Caco-2 (cell line): ENCODE results near the gene ANTXR2. TPM values are rescaled to one million over a fixed set of nuclear protein-coding genes. Genes with fewer than 3 reads are reported as not detected.

Experiments used
- BruUV-seq: library from RNA; stranded (reverse); fragments of 400-500 nt; replicated peaks from 2 replicates; lab custom pipeline; 2021; lab: Mats Ljungman, UMichigan
- CTCF ChIA-PET: fragments of 300-600 bp; sonication (Branson Sonifier 250); formaldehyde crosslinking; loops from one replicate; lab custom pipeline; 2022; ENCODE audit warnings: antibody characterized with exemption; lab: Charles Lee
- POLR2A ChIA-PET: fragments of 300-600 bp; sonication (Branson Sonifier 250); formaldehyde crosslinking; loops from one replicate; lab custom pipeline; 2022; ENCODE audit warnings: antibody characterized with exemption; lab: Charles Lee
- DNase-seq, 2 experiments: peaks; one replicate each; pipeline versions ENCODE4 v3.0.0 to v3.0.0-alpha.2; 2020 to 2022
- H3K27me3 ChIP-seq: replicated peaks from 2 replicates; pipeline ENCODE4 v1.6.0; 2011; ENCODE audit warnings: low read length; ENCODE audit not compliant: control insufficient read depth, insufficient read depth
- H3K36me3 ChIP-seq: 2 replicates; pipeline ENCODE4 v1.5.1; 2011; ENCODE audit warnings: low read length; ENCODE audit not compliant: control insufficient read depth, insufficient read depth
- H3K4me1 ChIP-seq: fragments of 250-450 bp; sonication (Bioruptor Pico); 2 replicates; pipeline ENCODE4 v1.5.1; 2020; ENCODE audit warnings: mild to moderate bottlenecking
- H3K4me3 ChIP-seq: 2 replicates; pipeline ENCODE4 v1.5.1; 2011; ENCODE audit warnings: low read depth, mild to moderate bottlenecking, control low read depth, low read length
- H3K9me3 ChIP-seq: fragments of 250-450 bp; sonication (Bioruptor Pico); 2 replicates; pipeline ENCODE4 v1.5.1; 2020; ENCODE audit warnings: mild to moderate bottlenecking, moderate library complexity
- H3K27ac Mint-ChIP-seq: one replicate; pipeline ENCODE4 v1.8.0; 2022; ENCODE audit warnings: mixed read lengths; ENCODE audit not compliant: unreplicated experiment
- H3K27me3 Mint-ChIP-seq: one replicate; pipeline ENCODE4 v1.8.0; 2022; ENCODE audit warnings: mixed read lengths; ENCODE audit not compliant: insufficient read depth, unreplicated experiment
- H3K36me3 Mint-ChIP-seq: one replicate; pipeline ENCODE4 v1.8.0; 2022; ENCODE audit warnings: mild to moderate bottlenecking, mixed read lengths; ENCODE audit not compliant: insufficient read depth, unreplicated experiment
- H3K4me1 Mint-ChIP-seq: one replicate; pipeline ENCODE4 v1.8.0; 2022; ENCODE audit warnings: low read depth, mixed read lengths; ENCODE audit not compliant: unreplicated experiment
- H3K4me3 Mint-ChIP-seq: one replicate; pipeline ENCODE4 v1.8.0; 2022; ENCODE audit warnings: mild to moderate bottlenecking, moderate library complexity, mixed read lengths; ENCODE audit not compliant: unreplicated experiment
- H3K9me3 Mint-ChIP-seq: one replicate; pipeline ENCODE4 v1.8.0; 2022; ENCODE audit warnings: mixed read lengths; ENCODE audit not compliant: unreplicated experiment
- CTCF ChIP-seq, 2 experiments: fragments of 200-600 bp in 1 of 2; IDR thresholded peaks; 1 replicate in 1 of 2; 2 replicates in 1 of 2; pipeline versions ENCODE4 v1.5.1 to v1.8.0; 2011 to 2022; ENCODE audit warnings: antibody characterized with exemption in 1 of 2, control low read depth in 1 of 2, inconsistent platforms in 1 of 2, low read depth in 1 of 2, low read length in 1 of 2, mild to moderate bottlenecking in 1 of 2, moderate library complexity in 1 of 2; ENCODE audit not compliant: insufficient read depth in 1 of 2, severe bottlenecking in 1 of 2, unreplicated experiment in 1 of 2
- intact Hi-C: fragments of 100-400 bp; cut with micrococcal nuclease; formaldehyde crosslinking; loops from one replicate; pipeline ENCODE4 v1.10.0; 2022; ENCODE audit not compliant: unreplicated experiment
- total RNA-seq: library from RNA; stranded (reverse); gene quantifications from 2 replicates; pipeline ENCODE4 v1.2.3, GENCODE V29; 2022

The ANTXR2 gene
- total RNA-seq, 1 experiment from 2014 or later = 1.4 TPM

DNA sequence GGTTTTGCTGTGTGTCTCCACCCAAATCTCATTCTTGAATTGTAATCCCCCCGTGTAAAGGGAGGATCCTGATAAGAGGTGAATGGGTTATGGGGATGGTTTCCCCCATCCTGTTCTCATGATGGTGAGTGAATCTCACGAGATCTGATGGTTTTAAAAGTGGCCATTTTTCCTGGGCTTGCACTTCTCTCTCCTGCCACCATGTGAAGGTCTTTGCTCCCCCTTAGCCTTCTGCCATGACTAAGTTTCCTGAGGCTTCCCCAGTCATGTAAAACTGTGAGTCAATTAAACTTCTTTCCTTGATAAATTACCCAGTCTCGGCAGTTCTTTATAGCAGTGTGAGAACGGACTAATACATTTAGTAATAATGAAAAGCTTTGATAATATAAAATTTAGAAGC is 46.9 kb downstream of the ANTXR2 start:
- Mint-ChIP-seq H3K9me3 (no peaks in the 10 kb centered on the region), H3K27me3 (peaks cover 6% of the 10 kb centered on the region), H3K4me3 (no peak overlapping the region), H3K4me1 (no peaks in the 10 kb centered on the region), H3K36me3 (no peaks in the 10 kb centered on the region), H3K27ac (no peak overlapping the region)
- no peak for TF ChIP-seq CTCF (IDR thresholded peaks at IDR 0.05; ENCODE audit: insufficient read depth in 1 of 2, low read depth in 1 of 2, low read length in 1 of 2, severe bottlenecking in 1 of 2, unreplicated experiment in 1 of 2)
- H3K9me3 ChIP-seq = no peaks in the 10 kb centered on the region
- intact Hi-C loops = no loop called here
- no peaks in the 10 kb centered on the region for H3K4me1 ChIP-seq
- no peak overlapping the region for H3K4me3 ChIP-seq
- H3K36me3 ChIP-seq = no peaks in the 10 kb centered on the region
- no TSS peak for BruUV-seq
- ChIA-PET CTCF (no interaction called here), POLR2A (no interaction called here)
- DNase-seq = no peak
- no peaks in the 10 kb centered on the region for H3K27me3 ChIP-seq

DNA sequence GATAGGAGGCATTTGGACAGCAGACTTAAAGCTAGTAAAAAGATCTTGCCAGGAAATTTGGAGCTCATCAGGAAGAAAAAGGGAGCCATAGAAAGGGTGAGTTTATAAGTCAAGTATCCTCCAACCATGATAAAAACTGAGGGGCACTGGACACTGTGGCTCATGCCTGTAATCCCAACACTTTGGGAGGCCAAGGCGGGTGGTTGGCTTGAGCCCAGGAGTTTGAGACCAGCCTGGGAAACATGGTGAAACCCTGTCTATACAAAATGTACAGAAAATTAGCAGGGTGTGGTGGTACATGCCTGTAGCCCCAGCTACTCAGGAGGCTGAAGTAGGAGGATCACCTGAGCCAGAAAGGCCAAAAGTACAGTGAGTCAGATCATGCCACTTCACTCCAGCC is 48.7 kb downstream of the ANTXR2 start:
- Mint-ChIP-seq H3K4me3 (no peak overlapping the region), H3K36me3 (no peaks in the 10 kb centered on the region), H3K9me3 (no peaks in the 10 kb centered on the region), H3K4me1 (no peaks in the 10 kb centered on the region), H3K27me3 (peaks cover 6% of the 10 kb centered on the region), H3K27ac (no peak overlapping the region)
- ChIA-PET CTCF (no interaction called here), POLR2A (no interaction called here)
- no TSS peak for BruUV-seq
- no peaks in the 10 kb centered on the region for H3K36me3 ChIP-seq
- TF ChIP-seq CTCF (IDR thresholded peaks at IDR 0.05; ENCODE audit: insufficient read depth in 1 of 2, low read depth in 1 of 2, low read length in 1 of 2, severe bottlenecking in 1 of 2, unreplicated experiment in 1 of 2) = no peak
- H3K27me3 ChIP-seq = no peaks in the 10 kb centered on the region
- intact Hi-C loops = no loop called here
- no peaks in the 10 kb centered on the region for H3K4me1 ChIP-seq
- H3K9me3 ChIP-seq = no peaks in the 10 kb centered on the region
- no peak overlapping the region for H3K4me3 ChIP-seq
- DNase-seq = no peak

- H3K27ac Mint-ChIP-seq = no peak overlapping the region
- H3K4me3 ChIP-seq = no peak overlapping the region
- no TSS peak for BruUV-seq
- H3K4me1 Mint-ChIP-seq = no peaks in the 10 kb centered on the region
- H3K4me1 ChIP-seq = no peaks in the 10 kb centered on the region
- H3K9me3 ChIP-seq = no peaks in the 10 kb centered on the region
- TF ChIP-seq CTCF (IDR thresholded peaks at IDR 0.05; ENCODE audit: insufficient read depth in 1 of 2, low read depth in 1 of 2, low read length in 1 of 2, severe bottlenecking in 1 of 2, unreplicated experiment in 1 of 2) = no peak
- DNase-seq = no peak
- H3K36me3 ChIP-seq = no peaks in the 10 kb centered on the region
- no peaks in the 10 kb centered on the region for H3K27me3 ChIP-seq
- POLR2A ChIA-PET = no interaction called here
- peaks cover 6% of the 10 kb centered on the region for H3K27me3 Mint-ChIP-seq
- no peaks in the 10 kb centered on the region for H3K9me3 Mint-ChIP-seq
- intact Hi-C loops = no loop called here
- CTCF ChIA-PET = no interaction called here
- H3K36me3 Mint-ChIP-seq = no peaks in the 10 kb centered on the region
- H3K4me3 Mint-ChIP-seq = no peak overlapping the region
Measured at GRCh38 chr4:80022282-80022681, 50.7 kb downstream of the ANTXR2 start.
